ENCODE data around the gene MST1. TPM values are rescaled to one million over a fixed set of nuclear protein-coding genes. Genes with fewer than 3 reads are reported as not detected.
"Not testable (repeated sequence)": the region's sequence is repeated elsewhere in the genome, so short reads cannot be mapped to it uniquely, and the experiment has no call there.

MST1 gene
- total RNA-seq, 4 donors from 2014 or later: 16.7 to 83.4 (median 21.9) TPM

DNA sequence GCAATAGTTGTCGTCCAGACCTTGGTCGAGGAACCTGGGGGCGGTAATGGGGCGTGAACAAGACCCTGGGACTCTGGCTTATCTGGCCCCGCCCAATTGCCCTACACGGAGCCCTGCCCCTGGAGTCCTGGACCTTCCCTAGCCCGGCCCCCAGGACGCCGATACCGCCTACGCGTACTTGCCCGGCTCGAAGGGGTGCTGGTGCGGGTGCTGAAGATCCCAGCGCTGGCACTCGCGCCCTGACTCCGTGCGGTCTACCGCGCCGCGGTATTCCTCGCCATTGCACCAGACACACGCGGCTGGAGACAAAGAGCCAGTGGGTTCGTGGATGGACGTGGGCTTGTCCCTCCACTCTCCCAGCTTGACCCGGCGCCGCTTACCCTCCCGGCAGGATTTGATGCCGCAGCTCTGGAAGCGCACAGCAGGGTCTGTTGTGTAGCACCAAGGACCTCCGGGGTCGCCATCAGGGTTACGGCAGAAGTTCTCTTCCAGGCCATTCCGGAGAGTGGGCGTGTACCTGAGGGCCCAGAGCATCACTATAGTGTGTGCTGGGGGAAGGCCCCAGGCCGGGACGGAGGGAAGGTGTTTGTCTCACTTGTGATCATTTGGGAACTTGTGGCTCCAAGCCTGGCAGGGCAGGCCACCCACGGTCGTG, 2.4 kb downstream of the MST1 start:
- not testable (repeated sequence) for H3K27ac ChIP-seq; DNase-seq (ENCODE audit: low spot score in 2 of 2); H3K9me3 ChIP-seq; H3K27me3 ChIP-seq
- peak overlapping the region; percentile 47 for H3K4me3 ChIP-seq
- H3K4me1 ChIP-seq: peaks cover 48% of the 10 kb centered on the region
- H3K36me3 ChIP-seq: peaks cover 26% of the 10 kb centered on the region
- no CpG with 5 or more reads among the region's 44 CpGs for WGBS

DNA sequence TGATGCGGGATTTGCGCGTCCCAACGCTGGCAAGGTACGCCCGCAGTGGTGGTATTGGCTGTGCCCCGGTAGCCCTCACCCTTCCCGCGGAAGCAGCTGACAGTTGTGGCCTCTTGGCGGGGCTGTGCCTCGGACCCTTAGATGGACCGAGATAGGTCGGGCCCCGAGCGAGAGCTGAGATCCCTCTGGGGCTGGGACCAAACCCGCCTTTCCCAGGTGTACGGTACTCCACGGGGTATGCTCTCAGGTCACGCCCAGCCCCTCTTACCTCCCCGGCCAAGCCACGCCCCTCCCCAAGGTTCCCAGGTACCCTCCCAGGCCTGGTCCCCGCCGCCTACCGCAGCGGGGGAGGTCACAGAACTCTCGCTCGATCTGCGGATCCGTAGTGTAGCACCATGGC, 2.9 kb downstream of the MST1 start:
- no CpG with 5 or more reads among the region's 29 CpGs for WGBS
- H3K27me3 ChIP-seq, H3K27ac ChIP-seq, H3K9me3 ChIP-seq: not testable (repeated sequence)
- peak in 1 of 2 donors; percentile 81 for DNase-seq (ENCODE audit: low spot score in 2 of 2)
- H3K4me1 ChIP-seq: peaks cover 42% of the 10 kb centered on the region
- peaks cover 32% of the 10 kb centered on the region for H3K36me3 ChIP-seq
- H3K4me3 ChIP-seq: peak overlapping the region; percentile 47

DNA sequence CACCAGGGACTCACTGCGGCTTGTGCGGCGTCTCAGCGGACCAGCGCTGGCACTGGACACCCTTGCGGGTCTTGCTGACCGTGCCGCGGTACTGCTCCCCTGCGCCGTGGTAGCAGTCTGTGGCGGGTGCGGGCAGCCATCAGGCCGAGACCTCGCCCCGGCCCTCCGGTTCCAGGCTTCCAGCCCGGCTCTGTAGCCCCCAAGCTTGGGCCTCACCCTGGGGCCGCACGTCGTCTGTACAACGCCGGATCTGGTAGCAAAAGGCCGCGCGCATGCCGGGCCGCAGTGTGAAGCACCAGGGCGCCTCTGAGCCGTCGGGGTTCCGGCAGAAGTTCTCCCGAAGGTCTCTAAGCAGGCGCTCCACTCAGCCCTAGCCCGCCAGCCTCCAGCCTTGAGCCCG, 3.4 kb downstream of the MST1 start:
- peak overlapping the region; percentile 47 for H3K4me3 ChIP-seq
- not testable (repeated sequence) for H3K9me3 ChIP-seq; H3K27ac ChIP-seq; H3K27me3 ChIP-seq; DNase-seq (ENCODE audit: low spot score in 2 of 2)
- peaks cover 37% of the 10 kb centered on the region for H3K36me3 ChIP-seq
- peaks cover 37% of the 10 kb centered on the region for H3K4me1 ChIP-seq
- WGBS: 16% methylated on average over 5 of the region's 36 CpGs

DNA sequence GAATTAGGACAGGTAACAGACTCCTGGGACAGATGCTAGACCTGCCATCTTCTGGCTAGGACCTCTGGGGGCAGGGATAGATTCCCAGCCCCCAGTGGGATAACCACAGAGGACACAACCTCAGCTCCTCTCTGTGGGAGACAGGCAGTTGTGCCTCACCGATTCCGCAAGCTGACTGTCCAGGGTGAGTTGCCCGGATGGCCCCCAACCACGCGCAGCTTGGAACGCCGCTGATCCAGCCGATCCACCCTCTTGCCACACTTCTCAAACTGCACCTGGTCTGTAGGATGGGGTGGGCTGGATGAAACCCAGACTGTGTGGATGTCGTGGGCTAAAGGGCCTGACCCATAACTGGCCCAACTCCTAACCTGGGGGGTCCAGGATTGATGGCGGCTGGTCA, 4.2 kb downstream of the MST1 start:
- H3K27me3 ChIP-seq; H3K27ac ChIP-seq; H3K9me3 ChIP-seq; DNase-seq (ENCODE audit: low spot score in 2 of 2); H3K4me3 ChIP-seq: not testable (repeated sequence)
- Histone ChIP-seq H3K4me1 (peaks cover 30% of the 10 kb centered on the region), H3K36me3 (peaks cover 44% of the 10 kb centered on the region)
- 93% methylated on average over 10 of the region's 10 CpGs for whole genome bisulfite sequencing

DNA sequence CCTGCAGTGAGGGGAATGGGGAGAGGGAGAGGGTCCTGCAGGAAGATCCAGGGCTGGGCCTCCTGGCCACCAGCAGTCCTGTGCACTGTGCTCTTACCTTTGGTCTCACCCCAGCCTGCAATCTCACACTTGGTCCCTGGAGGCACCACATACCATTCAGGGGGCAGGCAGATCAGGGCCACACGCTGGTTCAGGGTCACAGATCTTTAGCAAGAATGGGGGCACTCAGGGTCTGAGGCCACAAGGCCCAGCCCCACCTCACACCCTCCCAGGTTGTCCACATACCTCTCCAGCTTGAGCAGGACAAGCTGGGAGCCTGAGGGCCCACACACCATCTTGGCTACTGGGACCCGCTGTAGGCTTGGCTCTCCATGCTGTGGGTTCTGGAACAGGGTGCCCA, 4.8 kb downstream of the MST1 start:
- 100% methylated on average over 1 of the region's 2 CpGs for WGBS
- DNase-seq (ENCODE audit: low spot score in 2 of 2); H3K27me3 ChIP-seq; H3K9me3 ChIP-seq; H3K4me3 ChIP-seq; H3K27ac ChIP-seq: not testable (repeated sequence)
- peaks cover 27% of the 10 kb centered on the region for H3K4me1 ChIP-seq
- peaks cover 51% of the 10 kb centered on the region for H3K36me3 ChIP-seq

DNA sequence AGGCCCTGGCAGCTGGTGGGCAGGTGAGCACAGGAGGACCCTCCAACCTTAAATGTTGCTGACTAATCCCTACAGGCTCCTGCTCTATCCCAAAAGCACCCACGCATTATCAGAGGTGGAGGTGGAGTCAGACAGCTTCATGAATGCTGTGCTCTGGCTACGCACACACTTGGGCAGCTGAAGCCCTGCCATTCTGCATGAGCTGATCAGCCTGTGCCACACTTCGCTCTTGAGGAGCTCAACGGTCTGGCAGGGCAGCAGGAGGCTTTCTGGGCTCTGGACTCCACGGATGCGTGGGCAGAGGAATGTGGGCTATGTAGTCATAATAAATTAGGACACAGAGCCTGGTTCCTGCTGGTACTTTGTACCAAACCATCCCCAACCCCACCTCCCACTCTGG, 6.1 kb downstream of the MST1 start:
- no peaks in the 10 kb centered on the region for H3K27me3 ChIP-seq
- 85% methylated on average over 4 of the region's 6 CpGs for WGBS
- H3K27ac ChIP-seq: no peak overlapping the region
- peaks cover 62% of the 10 kb centered on the region for H3K36me3 ChIP-seq
- no peak for TF ChIP-seq EP300 (IDR thresholded peaks at IDR 0.05)
- TF ChIP-seq, protein P1, sequence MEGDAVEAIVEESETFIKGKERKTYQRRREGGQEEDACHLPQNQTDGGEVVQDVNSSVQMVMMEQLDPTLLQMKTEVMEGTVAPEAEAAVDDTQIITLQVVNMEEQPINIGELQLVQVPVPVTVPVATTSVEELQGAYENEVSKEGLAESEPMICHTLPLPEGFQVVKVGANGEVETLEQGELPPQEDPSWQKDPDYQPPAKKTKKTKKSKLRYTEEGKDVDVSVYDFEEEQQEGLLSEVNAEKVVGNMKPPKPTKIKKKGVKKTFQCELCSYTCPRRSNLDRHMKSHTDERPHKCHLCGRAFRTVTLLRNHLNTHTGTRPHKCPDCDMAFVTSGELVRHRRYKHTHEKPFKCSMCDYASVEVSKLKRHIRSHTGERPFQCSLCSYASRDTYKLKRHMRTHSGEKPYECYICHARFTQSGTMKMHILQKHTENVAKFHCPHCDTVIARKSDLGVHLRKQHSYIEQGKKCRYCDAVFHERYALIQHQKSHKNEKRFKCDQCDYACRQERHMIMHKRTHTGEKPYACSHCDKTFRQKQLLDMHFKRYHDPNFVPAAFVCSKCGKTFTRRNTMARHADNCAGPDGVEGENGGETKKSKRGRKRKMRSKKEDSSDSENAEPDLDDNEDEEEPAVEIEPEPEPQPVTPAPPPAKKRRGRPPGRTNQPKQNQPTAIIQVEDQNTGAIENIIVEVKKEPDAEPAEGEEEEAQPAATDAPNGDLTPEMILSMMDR (IDR thresholded peaks at IDR 0.05): no peak
- TF ChIP-seq POLR2A (IDR thresholded peaks at IDR 0.05): no peak
- TF ChIP-seq POLR2AphosphoS5 (IDR thresholded peaks at IDR 0.05): no peak
- H3K4me3 ChIP-seq: no peak overlapping the region
- DNase-seq (ENCODE audit: low spot score in 2 of 2): no peak
- H3K9me3 ChIP-seq: no peaks in the 10 kb centered on the region
- peaks cover 16% of the 10 kb centered on the region for H3K4me1 ChIP-seq

DNA sequence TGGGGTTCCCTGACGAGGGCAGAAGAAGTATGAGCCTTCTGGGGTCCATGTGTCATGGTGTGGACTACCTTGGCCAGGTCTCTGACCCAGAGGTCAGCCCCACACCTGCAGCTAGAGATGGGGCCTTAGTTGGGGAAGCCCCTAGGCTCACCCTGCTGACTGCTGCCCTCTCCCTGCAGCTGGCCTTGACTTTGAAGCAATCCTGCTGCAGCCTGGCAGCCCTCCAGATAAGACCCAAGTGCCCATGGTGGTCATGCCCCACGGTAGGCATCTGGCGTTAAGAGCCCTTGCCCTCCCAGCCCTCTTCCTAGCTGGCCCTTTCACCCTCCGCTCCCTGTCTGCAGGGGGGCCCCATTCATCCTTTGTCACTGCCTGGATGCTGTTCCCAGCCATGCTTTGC, 7.7 kb downstream of the MST1 start:
- DNase-seq (ENCODE audit: low spot score in 2 of 2): no peak
- no peak overlapping the region for H3K4me3 ChIP-seq
- no peaks in the 10 kb centered on the region for H3K9me3 ChIP-seq
- H3K36me3 ChIP-seq: peaks cover 79% of the 10 kb centered on the region
- TF ChIP-seq POLR2AphosphoS5 (IDR thresholded peaks at IDR 0.05) (no peak), POLR2A (IDR thresholded peaks at IDR 0.05) (no peak), EP300 (IDR thresholded peaks at IDR 0.05) (no peak)
- TF ChIP-seq, protein P1 (IDR thresholded peaks at IDR 0.05): no peak
- H3K27ac ChIP-seq: no peak overlapping the region
- H3K27me3 ChIP-seq: no peaks in the 10 kb centered on the region
- 93% methylated on average over 3 of the region's 4 CpGs for WGBS
- H3K4me1 ChIP-seq: peaks cover 8% of the 10 kb centered on the region

DNA sequence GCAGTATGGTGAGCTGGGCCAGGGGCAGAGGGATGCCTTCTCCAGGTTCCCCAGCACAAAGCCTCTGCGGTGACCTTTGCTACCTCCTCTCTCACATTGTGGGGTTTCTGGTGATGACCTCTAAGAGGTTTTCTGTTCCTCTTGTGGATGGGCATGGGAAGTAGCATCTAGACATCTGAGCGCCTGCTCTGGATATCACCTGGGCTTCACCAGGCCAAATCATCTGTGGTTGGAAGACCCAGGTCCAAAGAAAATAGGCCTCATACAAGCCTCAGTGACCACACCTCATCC, 8.1 kb downstream of the MST1 start:
- no peaks in the 10 kb centered on the region for H3K27me3 ChIP-seq
- H3K4me3 ChIP-seq: no peak overlapping the region
- no peak for DNase-seq (ENCODE audit: low spot score in 2 of 2)
- peaks cover 5% of the 10 kb centered on the region for H3K4me1 ChIP-seq
- 100% methylated on average over 2 of the region's 2 CpGs for WGBS
- H3K27ac ChIP-seq: no peak overlapping the region
- TF ChIP-seq POLR2AphosphoS5 (IDR thresholded peaks at IDR 0.05) (no peak), POLR2A (IDR thresholded peaks at IDR 0.05) (no peak), EP300 (IDR thresholded peaks at IDR 0.05) (no peak)
- TF ChIP-seq, protein P1 (IDR thresholded peaks at IDR 0.05): no peak
- H3K36me3 ChIP-seq: peaks cover 82% of the 10 kb centered on the region
- no peaks in the 10 kb centered on the region for H3K9me3 ChIP-seq

Data from suprapubic skin (tissue), 4 donors.